Adrenal gland (tissue), 19 donors: ENCODE measurements around the gene FN3K. TPM values are rescaled to one million over a fixed set of nuclear protein-coding genes. Genes with fewer than 3 reads are reported as not detected.

Experiments
- DNase-seq, 7 donors: peaks; one replicate each; pipeline ENCODE4 v3.0.0-alpha.2; 2019 to 2020
- H3K27ac ChIP-seq, 5 donors: fragments of 200-600 bp; sonication (generic) in 4 of 5; 1 replicate in 3 of 5; 2 replicates in 2 of 5; pipeline versions ENCODE4 v1.5.1 to v1.8.0; 2016 to 2020; ENCODE audit warnings: mild to moderate bottlenecking in 1 of 5
- H3K27me3 ChIP-seq: fragments of 200-600 bp; 2 replicates; pipeline ENCODE4 v1.8.0; 2021
- H3K36me3 ChIP-seq, 2 donors: fragments of 200-600 bp; replicated peaks in 1 of 2; 1 replicate in 1 of 2; 2 replicates in 1 of 2; pipeline versions ENCODE4 v1.5.1 to v1.8.0; 2018 to 2022
- H3K4me1 ChIP-seq, 2 donors: fragments of 200-600 bp; replicated peaks in 1 of 2; 1 replicate in 1 of 2; 2 replicates in 1 of 2; pipeline versions ENCODE4 v1.5.1 to v1.8.0; 2018 to 2021
- H3K4me3 ChIP-seq, 4 donors: fragments of 200-600 bp; sonication (generic) in 3 of 4; one replicate each; pipeline ENCODE4 v1.5.1; 2016 to 2018
- H3K9me3 ChIP-seq, 3 donors: fragments of 200-600 bp; sonication (generic) in 1 of 3; replicated peaks in 1 of 3; 1 replicate in 2 of 3; 2 replicates in 1 of 3; pipeline versions ENCODE4 v1.5.1 to v1.8.0; 2016 to 2021
- CTCF ChIP-seq, 6 experiments: fragments of 450-650 bp in 4 of 6; fragments of 200-600 bp in 2 of 6; sonication (generic) in 1 of 6; IDR thresholded peaks; 1 replicate in 5 of 6; 2 replicates in 1 of 6; pipeline versions ENCODE4 v1.5.1 to v1.8.0; 2016 to 2021; ENCODE audit warnings: antibody characterized with exemption in 6 of 6, mild to moderate bottlenecking in 2 of 6, moderate library complexity in 1 of 6
- POLR2A ChIP-seq, 2 donors: fragments of 450-650 bp; IDR thresholded peaks; one replicate each; pipeline ENCODE4 v1.6.1; 2017; ENCODE audit warnings: antibody characterized with exemption in 2 of 2, mild to moderate bottlenecking in 2 of 2, moderate library complexity in 1 of 2
- WGBS, 4 donors: extraction: QIAGEN DNeasy Blood & Tissue Kit in 2 of 4; methylation state at CpG; one replicate each; pipeline versions ENCODE4 v1.1.5 to v1.1.7; 2013 to 2017; 5-methylcytosine and 5-hydroxymethylcytosine counted together
- intact Hi-C, 2 donors: fragments of 100-400 bp; cut with DNase I; formaldehyde crosslinking; loops; one replicate each; pipeline versions ENCODE4 v1.14.1 to v1.15.0; 2022 to 2023
- long read RNA-seq, 10 donors: library from polyadenylated mRNA in 3 of 10; unstranded in 2 of 10; stranded (forward) in 1 of 10; transcript quantifications; one replicate each; pipeline ENCODE4 v2.0.0 and lab custom pipeline, GENCODE V29; 2021 to 2026
- polyA plus RNA-seq, 3 donors: library from polyadenylated mRNA; stranded (reverse); fragments of 200-250 nt in 2 of 3; fragments of 350-450 nt in 1 of 3; fragmentation: Illumina TruSeq in 1 of 3; extraction: RNeasy Lipid Tissue Mini Kit (QIAGEN cat#74804) in 1 of 3; gene quantifications; one replicate each; pipeline ENCODE4 v1.2.3, GENCODE V29; 2013 to 2014
- total RNA-seq, 9 donors: library from RNA; depleted of rRNA in 4 of 9; stranded (reverse); fragments of >200 nt in 4 of 9; fragments of 120-200 nt in 1 of 9; fragmentation: NEBNext Ultra II Directional in 1 of 9; extraction: Animal tissue kit (Norgen Biotek cat#: 25700) in 1 of 9; gene quantifications; one replicate each; pipeline versions ENCODE4 v1.1.0 to v1.2.4, GENCODE V29; 2013 to 2023
- donor health status: healthy with polysubstance abuse.
- donor health status: Bipolar disorder and iron deficiency.
- donor health status: DM: yes; HTN: yes; CAD: no.
- donor health status: DM: no; HTN: no; CAD: no.
- donor health status: DM: no; HTN: no; CAD: no.
- donor health status: DM: yes; HTN: yes; CAD: no.

FN3K gene
- total RNA-seq: 100 to 1,000 TPM in 1 of 9 donors, 10 to 100 TPM in 8; 16.0 to 136 (median 54.8) TPM
- polyA plus RNA-seq: 10 to 100 TPM; 32.8 to 43.0 (median 38.7) TPM
- long read RNA-seq, donor 1, transcript FN3K-201 (6 exons, 1,434 nt): major isoform, 22 of 42 reads
- long read RNA-seq, donor 1, partial matches to known transcripts: 16 of 42 reads
- long read RNA-seq, donor 1, other reads (novel, unspliced or antisense): 0 of 42 reads
- long read RNA-seq, donor 2, transcript FN3K-201 (6 exons, 1,434 nt): major isoform, 41 of 81 reads
- long read RNA-seq, donor 2, transcript FN3K-205 (3 exons, 594 nt): minor isoform, 8 of 81 reads
- long read RNA-seq, donor 2, partial matches to known transcripts: 32 of 81 reads
- long read RNA-seq, donor 2, other reads (novel, unspliced or antisense): 0 of 81 reads
- long read RNA-seq, donor 3, transcript FN3K-201 (6 exons, 1,434 nt): major isoform, 27 of 27 reads
- long read RNA-seq, donor 3, partial matches to known transcripts: 0 of 27 reads
- long read RNA-seq, donor 3, other reads (novel, unspliced or antisense): 0 of 27 reads
- long read RNA-seq, donor 4, partial matches to known transcripts: 1 of 1 reads
- long read RNA-seq, donor 4, other reads (novel, unspliced or antisense): 0 of 1 reads
- long read RNA-seq, donor 5, partial matches to known transcripts: 4 of 8 reads
- long read RNA-seq, donor 5, other reads (novel, unspliced or antisense): 3 of 8 reads
- long read RNA-seq, donor 6, partial matches to known transcripts: 2 of 4 reads
- long read RNA-seq, donor 6, other reads (novel, unspliced or antisense): 2 of 4 reads
- long read RNA-seq, donor 7, transcript FN3K-201 (6 exons, 1,434 nt): major isoform, 23 of 24 reads
- long read RNA-seq, donor 7, partial matches to known transcripts: 0 of 24 reads
- long read RNA-seq, donor 7, other reads (novel, unspliced or antisense): 0 of 24 reads
- long read RNA-seq, donor 8, transcript FN3K-201 (6 exons, 1,434 nt): major isoform, 31 of 40 reads
- long read RNA-seq, donor 8, partial matches to known transcripts: 5 of 40 reads
- long read RNA-seq, donor 8, other reads (novel, unspliced or antisense): 0 of 40 reads
- long read RNA-seq, donor 9, transcript FN3K-201 (6 exons, 1,434 nt): major isoform, 32 of 40 reads
- long read RNA-seq, donor 9, partial matches to known transcripts: 6 of 40 reads
- long read RNA-seq, donor 9, other reads (novel, unspliced or antisense): 0 of 40 reads
- long read RNA-seq, donor 10, transcript FN3K-201 (6 exons, 1,434 nt): major isoform, 29 of 37 reads
- long read RNA-seq, donor 10, partial matches to known transcripts: 8 of 37 reads
- long read RNA-seq, donor 10, other reads (novel, unspliced or antisense): 0 of 37 reads

DNA sequence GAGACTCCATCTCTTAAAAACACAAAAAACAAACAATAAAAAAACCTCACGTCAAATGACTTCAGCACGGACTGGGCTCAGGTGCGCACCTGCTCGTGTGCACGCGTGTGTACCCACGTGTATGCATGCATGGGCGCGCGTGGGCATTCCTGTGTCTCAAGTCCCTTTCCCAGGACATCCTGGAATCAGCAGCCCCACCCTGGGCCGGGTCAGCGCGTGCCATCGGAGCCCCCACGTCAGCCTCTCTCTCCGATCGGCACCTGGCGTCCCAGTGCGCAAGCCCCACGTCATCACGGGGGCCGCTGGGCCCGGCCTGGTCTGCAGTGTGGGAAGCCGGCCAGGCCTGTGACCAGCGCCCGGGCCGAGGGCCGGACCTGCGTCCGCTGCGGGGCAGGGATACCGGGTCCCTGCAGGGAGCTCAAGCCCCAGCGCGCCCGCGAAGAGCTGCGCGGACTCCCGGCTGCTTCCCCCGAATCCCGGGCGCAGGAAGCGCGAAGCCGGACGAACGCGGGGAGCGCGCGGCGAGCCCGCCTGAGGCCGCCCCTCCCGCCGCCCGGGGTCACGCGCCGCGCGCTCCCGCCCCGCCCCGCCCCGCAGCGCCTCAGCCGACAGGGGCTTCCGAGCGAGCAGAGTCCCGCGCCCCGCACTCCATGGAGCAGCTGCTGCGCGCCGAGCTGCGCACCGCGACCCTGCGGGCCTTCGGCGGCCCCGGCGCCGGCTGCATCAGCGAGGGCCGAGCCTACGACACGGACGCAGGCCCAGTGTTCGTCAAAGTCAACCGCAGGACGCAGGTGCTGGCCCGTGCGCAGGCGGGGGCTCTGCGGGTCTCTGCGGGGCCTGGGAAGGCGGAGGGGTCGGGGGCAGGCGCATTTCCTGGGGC lies at the start of gene FN3K:
TSS of gene FN3K (plus strand) at position 629 of the 880 bp plus-strand sequence. CDS start at position 651, 22 bp downstream.
- H3K27ac ChIP-seq: peak within 1 kb of the TSS; percentile 60 to 93 (median 89)
- H3K27me3 ChIP-seq: no peaks in the 10 kb centered on the region
- WGBS, 4 donors: 3 to 47% (median 8%) methylated on average over 11 to 100 of the region's 101 CpGs
- peaks cover 0 to 12% of the 10 kb centered on the region in 2 donors for H3K36me3 ChIP-seq
- H3K9me3 ChIP-seq: no peaks in the 10 kb centered on the region
- TF ChIP-seq POLR2A (IDR thresholded peaks at IDR 0.05) (peak; percentile 75 to 86), CTCF (IDR thresholded peaks at IDR 0.05) (no peak)
- peaks cover 20 to 26% of the 10 kb centered on the region in 2 donors for H3K4me1 ChIP-seq
- intact Hi-C loops: no loop called here
- peak within 1 kb of the TSS in 3 of 4 donors; percentile 49 to 71 (median 67) for H3K4me3 ChIP-seq
- DNase-seq: peak; percentile 76 to 90 (median 85)

- Histone ChIP-seq H3K4me3 (no peak overlapping the region), H3K9me3 (no peaks in the 10 kb centered on the region), H3K4me1 (peaks cover 0 to 8% of the 10 kb centered on the region in 2 donors), H3K36me3 (no peaks in the 10 kb centered on the region), H3K27ac (no peak overlapping the region), H3K27me3 (no peaks in the 10 kb centered on the region)
- intact Hi-C loops: no loop called here
- TF ChIP-seq POLR2A (IDR thresholded peaks at IDR 0.05) (no peak), CTCF (IDR thresholded peaks at IDR 0.05) (no peak)
- 92 to 96% (median 92%) methylated on average over 13 to 19 of the region's 19 CpGs for WGBS, 4 donors
- peak in 1 of 7 donors; percentile 5 for DNase-seq
Observed at GRCh38 chr17:82686366-82687324, 48.8 kb upstream of the FN3K start.

DNA sequence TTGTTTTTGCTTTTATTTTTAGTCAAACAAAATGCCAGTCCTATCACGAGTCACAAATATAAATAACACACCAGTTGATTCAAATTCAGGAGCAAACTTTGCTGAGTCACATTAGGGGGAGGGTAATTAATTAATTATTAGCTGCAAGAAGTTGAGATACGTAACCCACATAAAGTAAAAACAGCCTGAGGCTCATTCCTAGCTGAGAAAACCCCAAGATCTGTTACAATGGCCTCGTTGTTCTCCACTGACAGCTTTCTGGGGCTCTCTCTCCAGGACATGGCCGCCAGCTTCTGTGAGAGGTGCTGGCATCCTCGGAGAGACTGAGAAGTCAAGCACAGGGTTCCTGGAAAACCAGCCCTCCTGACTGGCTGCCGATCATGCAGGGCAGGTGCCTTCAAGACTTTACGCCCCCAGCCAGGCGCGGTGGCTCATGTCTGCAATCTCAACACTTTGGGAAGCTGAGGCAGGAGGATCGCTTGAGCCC lies 48.0 kb upstream of the FN3K start:
- Histone ChIP-seq H3K4me1 (peaks cover 0 to 8% of the 10 kb centered on the region in 2 donors), H3K4me3 (no peak overlapping the region), H3K27ac (no peak overlapping the region), H3K27me3 (no peaks in the 10 kb centered on the region), H3K9me3 (no peaks in the 10 kb centered on the region), H3K36me3 (no peaks in the 10 kb centered on the region)
- no peak for DNase-seq
- TF ChIP-seq CTCF (IDR thresholded peaks at IDR 0.05) (no peak), POLR2A (IDR thresholded peaks at IDR 0.05) (no peak)
- intact Hi-C loops: no loop called here
- 77 to 86% (median 83%) methylated on average over 8 to 10 of the region's 10 CpGs for WGBS, 4 donors
